ENCODE data around the gene LBHD2. TPM values are rescaled to one million over a fixed set of nuclear protein-coding genes. Genes with fewer than 3 reads are reported as not detected.
A peak's percentile ranks its signal among the peaks of the same experiment; 100 is the strongest.

The LBHD2 gene
- total and polyA plus RNA-seq, 7 donors: 0.17 TPM; not detected in 6

DNA sequence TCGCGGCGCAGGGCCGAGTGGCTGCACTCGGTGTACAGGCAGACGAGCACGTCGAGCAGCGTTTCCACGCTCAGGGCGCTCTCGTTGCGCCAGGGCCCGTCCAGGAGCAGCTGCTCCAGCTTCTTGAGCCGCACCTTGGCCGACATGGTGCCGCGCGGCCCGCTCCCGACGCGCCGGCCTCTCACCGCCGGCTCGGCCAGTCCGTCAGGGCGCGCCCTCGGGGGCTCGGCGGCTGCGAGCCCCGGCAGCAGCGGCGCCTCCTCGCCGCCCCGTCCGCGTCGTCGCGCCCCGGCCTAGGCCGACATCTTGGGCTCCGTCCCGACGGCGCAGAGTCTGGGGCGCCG is 27.0 kb upstream of the LBHD2 start:
- no peaks in the 10 kb centered on the region for H3K9me3 ChIP-seq
- no peaks in the 10 kb centered on the region for H3K36me3 ChIP-seq
- H3K27me3 ChIP-seq: no peaks in the 10 kb centered on the region
- peak overlapping the region; percentile 86 to 97 (median 92) for H3K27ac ChIP-seq
- no peak for TF ChIP-seq POLR2A (IDR thresholded peaks at IDR 0.05)
- TF ChIP-seq CTCF (IDR thresholded peaks at IDR 0.05): no peak
- TF ChIP-seq EP300 (IDR thresholded peaks at IDR 0.05): no peak
- no peak for TF ChIP-seq POLR2AphosphoS5 (IDR thresholded peaks at IDR 0.05)
- intact Hi-C loops (cut with DNase I): no loop called here
- 1% methylated on average over 53 of the region's 53 CpGs for WGBS, 2 donors
- DNase-seq: peak; percentile 80
- H3K4me3 ChIP-seq: peak overlapping the region; percentile 76 to 98 (median 93)
- H3K4me1 ChIP-seq: peaks cover 0 to 48% (median 38%) of the 10 kb centered on the region in 4 donors

GRCh38 chr14:103057372-103058163 is 26.4 kb upstream of the LBHD2 start, which contains the start of gene CDC42BPB:
TSS of gene CDC42BPB (minus strand) at chr14:103057549. CDS start at chr14:103057173, 376 bp downstream.
- Histone ChIP-seq H3K36me3 (no peaks in the 10 kb centered on the region), H3K27ac (peak within 1 kb of the TSS; percentile 86 to 97 (median 92)), H3K4me3 (peak within 1 kb of the TSS; percentile 76 to 98 (median 93)), H3K27me3 (no peaks in the 10 kb centered on the region), H3K9me3 (no peaks in the 10 kb centered on the region), H3K4me1 (peaks cover 0 to 44% (median 37%) of the 10 kb centered on the region in 4 donors)
- peak; percentile 94 for DNase-seq
- TF ChIP-seq CTCF (IDR thresholded peaks at IDR 0.05) (no peak), POLR2AphosphoS5 (IDR thresholded peaks at IDR 0.05) (peak in 3 of 4 donors; percentile 35 to 75 (median 73))
- WGBS, 2 donors: 1% methylated on average over 113 of the region's 113 CpGs
- intact Hi-C loops (cut with DNase I): no loop called here

DNA sequence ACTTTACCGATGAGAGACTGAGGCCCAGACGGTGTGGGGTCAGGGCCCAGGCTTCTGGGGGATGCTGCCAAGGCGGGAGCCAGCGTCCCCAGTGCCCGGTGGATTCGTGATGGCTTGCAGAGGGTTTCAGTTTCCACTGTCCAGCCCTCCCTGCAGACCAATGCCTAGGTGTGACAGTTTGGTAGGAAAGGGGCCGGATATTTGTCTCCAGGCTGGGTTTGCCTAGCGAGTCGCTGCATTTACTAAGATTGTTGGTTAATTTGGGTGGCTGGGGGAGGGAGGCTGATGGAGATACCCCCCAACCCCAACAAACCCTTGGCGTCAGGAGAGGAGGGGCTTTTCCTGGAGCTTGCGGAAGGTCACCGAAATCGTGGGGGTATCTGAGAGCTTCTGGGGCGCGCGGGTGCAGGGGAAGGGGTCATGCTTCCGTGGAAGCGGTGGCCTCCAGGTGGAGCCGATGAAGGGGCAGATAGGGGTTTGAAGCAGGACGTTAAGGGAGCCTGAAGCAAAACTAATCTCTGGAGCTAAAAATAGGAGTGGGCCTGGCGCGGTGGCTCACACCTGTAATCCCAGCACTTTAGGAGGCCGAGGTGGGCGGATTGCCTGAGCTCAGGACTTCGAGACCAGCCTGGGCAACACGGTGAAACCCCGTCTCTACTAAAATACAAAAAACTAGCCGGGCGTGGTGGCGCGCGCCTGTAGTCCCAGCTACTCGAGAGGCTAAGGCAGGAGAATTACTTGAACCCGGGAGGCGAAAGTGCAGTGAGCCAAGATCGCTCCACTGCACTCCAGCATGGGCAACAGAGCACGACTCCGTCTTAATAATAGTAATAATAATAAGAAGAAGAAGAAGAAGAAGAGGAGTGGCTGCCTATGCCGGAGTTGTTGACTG is 25.6 kb upstream of the LBHD2 start:
- peak overlapping the region; percentile 82 to 89 (median 84) for H3K27ac ChIP-seq
- intact Hi-C loops (cut with DNase I): no loop called here
- no peaks in the 10 kb centered on the region for H3K9me3 ChIP-seq
- H3K4me1 ChIP-seq: peaks cover 0 to 41% (median 35%) of the 10 kb centered on the region in 4 donors
- peak; percentile 74 for DNase-seq
- H3K4me3 ChIP-seq: peak overlapping the region; percentile 70 to 98 (median 82)
- no peak for TF ChIP-seq POLR2AphosphoS5 (IDR thresholded peaks at IDR 0.05)
- no peak for TF ChIP-seq EP300 (IDR thresholded peaks at IDR 0.05)
- TF ChIP-seq CTCF (IDR thresholded peaks at IDR 0.05): no peak
- TF ChIP-seq POLR2A (IDR thresholded peaks at IDR 0.05): no peak
- 52 to 61% methylated on average over 39 of the region's 39 CpGs for WGBS, 2 donors
- H3K36me3 ChIP-seq: no peaks in the 10 kb centered on the region
- H3K27me3 ChIP-seq: no peaks in the 10 kb centered on the region

DNA sequence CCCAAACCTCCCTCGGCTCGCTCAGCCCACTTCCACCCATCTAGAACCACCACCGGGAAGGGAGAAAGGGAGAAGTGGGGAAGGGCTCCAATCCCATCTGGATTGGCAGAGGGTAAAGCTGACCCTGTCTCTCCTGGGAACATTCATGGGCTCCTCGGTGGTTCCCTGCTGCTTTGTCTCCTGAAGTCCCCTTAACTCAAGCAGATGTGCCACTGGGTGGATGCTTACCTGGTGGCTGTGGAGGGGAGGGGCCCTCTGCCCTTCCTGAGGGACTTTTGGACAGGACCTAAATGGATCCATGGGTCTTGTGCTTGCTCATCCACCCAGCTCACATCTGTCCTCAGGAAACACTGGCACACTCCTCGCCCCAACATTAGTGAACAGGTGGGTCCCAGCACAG is 24.5 kb upstream of the LBHD2 start:
- no peaks in the 10 kb centered on the region for H3K9me3 ChIP-seq
- H3K27me3 ChIP-seq: no peaks in the 10 kb centered on the region
- H3K27ac ChIP-seq: no peak overlapping the region
- no peaks in the 10 kb centered on the region for H3K36me3 ChIP-seq
- WGBS, 2 donors: 79 to 85% methylated on average over 5 of the region's 5 CpGs
- H3K4me3 ChIP-seq: no peak overlapping the region
- intact Hi-C loops (cut with DNase I): no loop called here
- TF ChIP-seq EP300 (IDR thresholded peaks at IDR 0.05) (no peak), POLR2AphosphoS5 (IDR thresholded peaks at IDR 0.05) (no peak), POLR2A (IDR thresholded peaks at IDR 0.05) (no peak), CTCF (IDR thresholded peaks at IDR 0.05) (no peak)
- H3K4me1 ChIP-seq: peaks cover 0 to 41% (median 33%) of the 10 kb centered on the region in 4 donors
- no peak for DNase-seq
